NCI-H128 (cell line): Measurements from ENCODE around the gene GPRC5D.

Experiments used
- DNase-seq: peaks from one replicate; lab custom pipeline; 2025; ENCODE audit not compliant: unreplicated experiment; lab: John Stamatoyannopoulos, UW

The GPRC5D gene

GRCh38 chr12:12979731-12980259 is 27.8 kb upstream of the GPRC5D start:
- DNase-seq = no peak

DNA sequence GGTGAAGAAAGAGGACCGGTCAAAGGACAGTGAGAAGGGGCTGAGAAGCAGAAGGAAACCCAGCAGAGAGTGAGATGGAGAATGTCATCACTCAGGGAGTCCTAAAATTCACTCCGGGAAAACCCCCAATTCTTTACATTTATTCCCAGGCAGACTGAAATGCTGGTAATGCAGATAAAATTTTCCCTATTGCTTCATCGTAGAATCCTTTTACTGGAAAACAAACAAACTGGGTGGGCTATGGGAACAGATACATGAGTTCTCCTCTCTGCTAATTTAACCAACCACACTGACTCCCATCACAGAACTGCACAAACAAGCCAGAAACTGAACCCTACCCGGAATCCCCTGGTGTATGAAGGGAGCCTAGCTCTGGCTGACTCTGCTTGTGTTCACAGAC is 27.2 kb upstream of the GPRC5D start:
- no peak for DNase-seq

DNA sequence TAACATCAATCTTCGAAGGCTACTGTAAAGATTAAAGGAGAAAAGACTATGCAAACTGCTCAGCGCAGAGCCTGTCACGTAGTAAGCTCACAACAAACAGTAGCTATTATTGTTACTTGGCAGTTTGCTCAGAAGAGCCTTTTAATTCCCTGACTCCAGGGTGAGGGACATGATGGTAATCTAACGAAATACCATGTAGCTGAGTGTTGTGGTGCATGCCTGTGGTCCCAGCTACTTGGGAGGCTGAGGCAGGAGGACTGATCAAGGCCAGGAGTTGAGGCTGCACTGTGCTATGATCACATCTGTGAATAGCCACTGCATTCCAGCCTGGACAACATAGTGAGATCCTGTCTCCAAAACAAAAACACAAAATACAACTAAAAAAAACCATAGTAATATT is 25.3 kb upstream of the GPRC5D start:
- no peak for DNase-seq

GRCh38 chr12:12976366-12976765 is 24.4 kb upstream of the GPRC5D start:
- DNase-seq = no peak

DNA sequence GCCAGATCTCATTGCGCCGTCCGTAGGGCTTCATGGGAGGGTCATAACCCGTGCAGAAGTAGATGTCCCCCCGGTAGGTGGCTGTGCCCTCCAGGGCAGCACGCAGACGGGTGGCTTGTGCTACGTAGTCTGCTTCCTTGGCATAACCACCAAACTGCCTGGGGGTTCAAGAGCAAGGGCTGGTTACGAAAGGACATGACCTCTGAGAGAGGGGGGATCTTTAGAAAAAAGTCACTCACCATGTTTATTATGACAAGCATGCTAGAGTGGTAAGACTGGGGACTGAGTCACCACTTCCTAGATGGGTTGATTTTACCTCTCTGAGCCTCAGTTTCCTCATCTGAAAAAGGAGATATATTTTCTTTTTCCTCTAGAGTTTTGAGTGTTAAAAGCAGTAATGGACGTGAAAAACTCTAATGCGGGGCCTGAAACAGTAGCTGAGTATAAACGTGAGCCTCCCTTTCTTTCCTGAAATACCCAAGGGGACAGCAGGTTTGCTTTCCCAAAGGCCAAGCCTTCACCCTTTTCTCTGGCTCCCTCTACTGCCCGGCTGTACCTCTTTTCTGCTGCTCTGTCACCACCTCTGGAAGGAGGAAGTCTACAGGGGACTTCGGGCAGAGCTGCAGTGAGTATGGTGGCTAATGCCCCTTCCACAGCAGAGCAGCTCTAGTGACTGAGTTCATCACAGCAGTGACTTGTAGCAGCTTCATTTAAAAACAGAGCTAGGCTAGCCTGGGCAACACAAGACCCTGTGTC is 23.5 kb upstream of the GPRC5D start:
- DNase-seq = no peak

GRCh38 chr12:12974211-12974610 is 22.2 kb upstream of the GPRC5D start:
- DNase-seq = no peak

DNA sequence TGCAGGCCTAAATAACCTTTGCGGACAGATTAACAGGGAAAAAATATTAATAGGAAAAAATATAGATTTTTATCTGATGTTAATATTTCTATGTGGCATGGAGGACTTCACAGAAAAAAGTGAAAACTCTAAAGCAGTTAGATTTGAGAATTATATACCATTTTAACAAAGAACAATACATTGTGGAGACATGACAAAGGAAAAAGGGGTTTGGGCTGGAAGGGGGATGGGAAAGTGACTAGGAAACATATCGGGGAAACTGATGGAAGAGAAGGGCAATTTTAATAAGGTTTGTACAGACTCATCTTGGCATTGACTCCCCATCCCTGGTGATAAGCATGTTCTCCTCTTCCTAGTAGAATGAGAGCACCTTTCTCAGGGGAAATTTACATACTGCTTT is 21.0 kb upstream of the GPRC5D start:
- DNase-seq = no peak

DNA sequence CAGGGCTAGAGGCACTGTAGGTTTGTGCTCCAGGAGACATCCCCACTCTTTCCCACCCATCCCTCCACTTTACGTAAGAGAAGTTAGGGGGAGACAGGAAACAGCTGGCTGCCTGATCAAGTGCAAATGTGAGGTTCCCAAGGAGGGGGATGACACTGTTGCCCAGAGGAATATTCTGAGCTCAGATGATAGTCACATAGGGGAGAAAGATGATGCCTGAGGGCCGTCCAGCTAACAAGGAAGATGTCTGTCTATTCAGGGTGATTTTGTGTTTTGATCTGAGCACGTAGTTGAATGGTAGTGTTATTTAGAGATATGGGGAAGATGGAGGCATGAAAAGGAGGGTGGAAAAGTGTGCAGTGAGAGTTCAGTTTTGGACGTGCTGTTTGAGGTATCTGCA is 13.9 kb upstream of the GPRC5D start:
- DNase-seq = no peak

- no peak for DNase-seq
These were observed 12.3 kb upstream of the GPRC5D start for GRCh38 chr12:12964255-12964654.

DNA sequence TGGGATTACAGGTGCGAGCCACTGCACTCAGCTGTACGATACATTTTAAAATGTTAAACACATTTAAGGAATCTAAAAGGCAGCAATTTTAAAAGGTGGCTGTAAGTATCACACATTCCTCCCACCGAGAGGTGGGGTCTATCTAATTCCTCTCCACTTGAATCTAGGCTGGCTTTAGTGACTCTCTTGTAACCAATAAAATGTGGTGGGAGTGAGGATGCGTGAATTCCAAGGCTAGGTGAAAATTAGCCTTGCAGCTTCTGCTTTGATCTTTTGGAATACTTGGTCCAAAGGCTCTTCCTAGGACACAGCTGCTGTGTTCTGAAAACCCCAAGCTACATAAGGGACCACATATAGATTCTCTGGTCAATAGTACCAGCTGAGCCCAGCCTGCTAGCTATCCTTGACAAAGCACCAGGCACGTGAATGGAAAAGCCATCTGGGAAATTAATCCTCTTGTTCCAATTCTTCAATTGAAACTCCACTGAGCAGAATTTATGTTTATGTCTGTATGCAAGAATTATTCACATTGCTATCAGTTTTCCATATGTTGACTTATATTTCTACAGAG is 8.8 kb upstream of the GPRC5D start:
- no peak for DNase-seq

DNA sequence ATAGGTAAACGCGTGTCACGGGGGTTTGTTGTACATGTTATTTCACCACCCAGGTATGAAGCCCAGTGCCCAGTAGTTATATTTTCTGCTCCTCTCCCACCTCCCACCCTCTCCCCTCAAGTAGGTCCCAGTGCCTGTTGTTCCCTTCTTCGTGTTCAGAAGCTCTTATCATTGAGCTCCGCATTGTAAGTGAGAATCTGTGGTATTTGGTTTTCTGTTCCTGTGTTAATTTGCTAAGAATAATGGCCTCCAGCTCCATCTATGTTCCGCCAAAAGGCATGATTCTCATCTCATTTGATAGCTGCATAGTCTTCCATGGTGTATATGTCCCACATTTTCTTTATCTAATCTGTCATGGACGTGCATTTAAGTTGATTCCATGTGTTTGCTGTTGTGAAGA is 6.9 kb upstream of the GPRC5D start:
- DNase-seq = no peak

DNA sequence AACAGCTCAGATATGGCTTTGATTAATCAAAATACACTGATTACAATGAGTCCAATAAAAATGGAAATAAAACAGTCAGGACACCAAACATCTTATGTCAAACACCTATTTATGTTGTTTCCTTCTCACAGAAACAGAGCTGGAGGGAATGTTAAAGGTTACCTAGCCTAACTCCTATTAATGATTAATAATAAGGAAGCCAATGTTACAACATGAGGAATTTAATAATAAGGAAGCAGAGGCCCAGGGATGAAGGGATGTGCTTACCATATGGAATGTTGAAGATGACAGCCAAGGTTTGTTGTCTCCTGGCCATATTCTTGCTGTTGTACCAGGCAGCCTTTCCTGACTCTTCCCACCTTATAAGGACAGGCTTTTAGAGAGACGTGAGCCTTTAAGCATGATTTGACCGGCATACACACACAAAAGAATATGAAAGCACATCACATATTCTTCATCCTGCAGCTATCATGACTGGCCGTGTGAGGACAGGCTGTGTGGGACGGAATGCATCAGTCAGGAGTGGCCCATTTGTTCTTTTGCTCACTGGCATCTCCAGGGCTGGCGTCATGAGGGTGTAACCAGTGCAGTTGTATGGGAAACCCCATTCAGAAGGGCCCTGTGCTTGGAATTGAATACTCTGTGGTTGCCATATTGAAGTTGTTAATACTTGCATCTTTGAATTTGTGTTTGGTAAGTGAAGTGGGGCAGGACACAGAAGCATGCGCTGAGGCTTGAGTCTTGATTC is 3.1 kb upstream of the GPRC5D start:
- DNase-seq = no peak

DNA sequence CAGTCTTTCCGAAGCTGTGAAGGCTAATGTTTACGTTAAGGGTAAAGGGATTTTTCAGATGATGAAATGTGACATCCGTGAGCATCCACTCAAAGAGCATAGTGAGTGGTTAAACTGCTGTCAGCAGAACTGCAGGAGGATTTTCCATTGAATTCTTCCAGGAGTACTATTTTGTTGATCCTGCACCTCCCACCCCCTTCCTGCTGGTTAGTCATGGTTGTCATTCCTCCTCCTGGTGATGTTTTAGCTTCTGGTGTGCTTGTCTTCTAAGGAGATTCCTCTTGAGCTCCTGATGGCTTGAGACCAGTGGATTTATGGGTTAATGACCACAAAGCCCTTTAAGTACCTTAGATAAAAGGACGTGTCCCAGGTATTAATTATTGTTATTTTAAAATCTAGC is 2.4 kb upstream of the GPRC5D start:
- DNase-seq = no peak

GRCh38 chr12:12951504-12951903 is 466 bp downstream of the GPRC5D start:
- DNase-seq = no peak

DNA sequence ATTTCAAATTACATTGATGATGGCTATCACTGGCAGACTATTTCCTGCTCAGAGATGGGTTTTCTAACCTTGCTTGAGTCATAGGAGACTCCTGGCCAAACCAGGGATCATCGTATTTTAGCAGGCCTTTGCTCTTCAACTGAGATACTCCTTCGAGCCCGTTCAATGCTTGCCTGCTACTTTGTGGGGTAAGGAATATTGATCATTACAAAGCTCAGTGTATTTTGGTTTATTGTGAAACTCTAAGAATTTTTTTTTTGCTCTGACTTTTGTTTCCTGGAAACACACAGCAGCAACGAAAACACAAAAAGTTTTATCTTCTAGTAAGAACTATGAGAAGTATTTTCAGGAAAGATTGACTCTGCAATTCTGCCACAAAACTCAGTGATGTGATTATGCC is 4.1 kb downstream of the GPRC5D start:
- DNase-seq = no peak

- DNase-seq = no peak
These were observed 5.1 kb downstream of the GPRC5D start for GRCh38 chr12:12946686-12947355.

DNA sequence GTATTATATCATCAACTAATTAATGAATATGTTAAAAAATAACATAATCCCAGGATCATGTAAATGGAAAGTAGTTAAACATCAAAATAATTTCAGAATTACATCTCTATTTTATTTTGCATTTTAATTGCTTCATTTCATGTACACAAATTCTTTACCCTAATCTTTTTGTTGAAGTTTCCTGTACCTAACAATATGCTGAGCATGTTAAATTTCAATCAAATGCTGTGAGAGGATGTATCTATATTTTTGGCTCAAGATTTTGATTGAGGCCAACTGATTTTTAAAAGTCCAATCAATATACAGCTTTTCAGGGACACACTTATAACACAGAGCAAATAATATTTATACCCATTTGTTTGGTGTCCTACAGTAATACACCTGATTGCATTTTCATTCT is 6.4 kb downstream of the GPRC5D start:
- no peak for DNase-seq

DNA sequence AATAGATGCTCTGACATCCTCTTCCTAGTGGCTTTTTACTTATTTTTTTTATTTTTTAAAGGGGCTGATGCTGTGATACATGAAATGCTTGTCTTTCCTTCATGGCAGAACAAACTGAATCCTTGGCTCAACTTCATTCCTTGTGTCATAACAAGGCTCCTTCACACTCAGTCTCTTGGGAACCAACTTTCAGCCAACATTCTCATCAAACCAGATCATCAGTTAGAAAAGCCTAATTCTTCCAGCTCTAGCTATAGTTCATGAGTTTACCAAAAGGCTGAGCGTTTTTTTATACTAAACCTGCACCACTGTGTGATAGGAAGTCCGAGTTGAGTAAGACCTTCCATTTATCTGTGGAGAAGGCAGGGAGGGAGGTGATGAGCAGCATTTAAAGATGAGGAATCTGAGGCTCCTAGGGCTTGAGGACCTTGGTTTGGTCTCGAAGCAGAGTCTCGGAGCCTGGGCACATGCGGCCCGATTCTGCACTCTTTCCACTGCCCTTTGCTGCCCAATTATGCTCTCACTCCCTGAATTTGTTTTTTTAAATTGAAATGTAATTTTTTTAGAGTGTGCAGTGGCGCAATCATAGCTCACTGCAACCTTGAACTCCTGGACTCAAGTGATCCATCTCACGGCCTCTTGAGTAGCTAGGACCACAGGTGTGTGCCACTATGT is 8.2 kb downstream of the GPRC5D start:
- DNase-seq = no peak

DNA sequence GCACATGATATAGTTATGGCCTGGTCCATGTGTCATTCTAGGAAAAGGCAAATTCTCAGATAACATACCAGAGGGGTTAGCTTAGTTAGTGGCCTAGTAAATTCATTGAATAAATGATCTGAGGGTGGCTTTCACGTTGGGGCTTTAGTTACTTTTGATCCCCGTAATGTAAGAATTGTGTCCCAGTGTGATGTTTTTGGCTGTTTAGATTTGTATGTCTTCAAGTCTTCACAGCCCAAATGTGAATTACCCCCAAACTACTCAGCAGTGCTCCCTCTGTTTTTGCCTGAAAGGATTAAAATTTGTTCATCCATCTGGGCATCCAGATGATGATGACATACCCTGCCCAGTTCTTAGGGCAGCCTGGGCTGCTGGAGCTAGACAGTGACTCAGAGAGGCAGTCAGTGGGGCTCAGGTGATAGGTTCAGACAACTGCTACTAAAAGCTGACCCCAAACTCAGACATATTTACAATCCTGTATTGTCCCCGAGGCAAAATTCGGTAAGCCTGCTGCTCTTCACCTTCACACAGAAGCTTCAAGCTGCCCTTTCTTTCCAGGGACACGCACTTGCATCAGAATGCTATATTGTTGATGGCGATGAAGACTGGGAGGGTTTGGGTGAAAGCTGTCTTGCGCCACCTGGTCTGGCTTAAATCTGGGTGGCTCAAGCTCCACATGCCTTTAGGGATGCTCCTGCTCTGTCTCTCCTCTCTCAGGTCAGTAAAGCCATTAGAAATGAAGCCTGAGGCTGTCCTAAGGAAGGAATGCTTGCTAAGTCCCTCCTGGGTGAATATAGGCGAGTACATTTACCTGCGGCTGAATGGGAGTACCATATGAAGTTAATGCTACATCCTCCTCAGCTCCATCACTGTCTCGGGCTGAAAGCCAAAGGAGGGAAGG is 10.3 kb downstream of the GPRC5D start:
- DNase-seq = no peak

DNA sequence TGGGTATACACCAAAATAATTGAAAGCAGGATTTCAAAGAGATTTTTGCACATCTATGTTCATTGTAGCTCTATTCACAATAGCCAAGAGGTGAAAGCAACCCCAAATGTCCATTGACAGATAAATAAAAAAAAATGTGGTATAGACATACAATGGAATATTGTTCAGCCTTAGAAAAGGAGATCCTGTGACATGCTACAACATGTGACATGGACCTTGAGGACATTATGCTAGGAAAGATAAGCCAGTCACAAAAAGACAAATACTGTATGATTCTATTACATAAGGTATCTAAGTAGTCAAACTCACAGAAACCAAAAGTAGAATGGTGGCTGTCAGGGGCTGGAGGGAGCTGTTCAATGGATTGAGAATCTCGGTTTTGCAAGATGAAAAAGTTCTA is 12.1 kb downstream of the GPRC5D start:
- no peak for DNase-seq
